Liver (tissue), 3 donors: Measurements from ENCODE around the gene RTP1.

Source experiments
- EGR1 ChIP-seq, 2 donors: IDR thresholded peaks; 2 replicates each; pipeline ENCODE4 v1.6.1; 2016 to 2018; ENCODE audit warnings: antibody characterized with exemption in 2 of 2, low read depth in 2 of 2
- TF ChIP-seq, protein P1 (sequence below): fragments of 150-350 bp; IDR thresholded peaks from 2 replicates; pipeline ENCODE4 v1.5.1; 2017; ENCODE audit warnings: improper control_type of control experiment, low read depth, low read length; ENCODE audit not compliant: missing input control
- donor health status: healthy.
- donor health status: healthy.

DNA sequence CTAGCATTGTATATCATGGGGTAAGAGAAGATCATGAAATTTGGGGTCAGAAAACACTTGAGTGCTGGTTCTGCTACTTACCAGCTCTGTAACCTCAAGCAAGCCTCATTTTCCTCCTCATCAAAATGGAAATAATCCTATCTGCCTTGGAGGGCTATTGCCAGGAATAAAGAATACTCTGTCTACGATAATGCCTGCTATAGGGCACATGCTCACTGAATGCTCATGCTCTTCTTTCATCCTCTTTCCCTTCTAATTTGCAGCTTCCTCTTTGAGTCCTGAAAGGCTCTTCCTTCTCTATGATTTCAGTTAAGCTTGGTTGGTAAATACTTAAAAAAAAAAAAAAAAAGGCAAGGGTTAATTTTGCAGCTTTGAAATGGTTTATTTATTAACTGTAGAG is 12.8 kb downstream of the RTP1 start:
- TF ChIP-seq, protein P1, sequence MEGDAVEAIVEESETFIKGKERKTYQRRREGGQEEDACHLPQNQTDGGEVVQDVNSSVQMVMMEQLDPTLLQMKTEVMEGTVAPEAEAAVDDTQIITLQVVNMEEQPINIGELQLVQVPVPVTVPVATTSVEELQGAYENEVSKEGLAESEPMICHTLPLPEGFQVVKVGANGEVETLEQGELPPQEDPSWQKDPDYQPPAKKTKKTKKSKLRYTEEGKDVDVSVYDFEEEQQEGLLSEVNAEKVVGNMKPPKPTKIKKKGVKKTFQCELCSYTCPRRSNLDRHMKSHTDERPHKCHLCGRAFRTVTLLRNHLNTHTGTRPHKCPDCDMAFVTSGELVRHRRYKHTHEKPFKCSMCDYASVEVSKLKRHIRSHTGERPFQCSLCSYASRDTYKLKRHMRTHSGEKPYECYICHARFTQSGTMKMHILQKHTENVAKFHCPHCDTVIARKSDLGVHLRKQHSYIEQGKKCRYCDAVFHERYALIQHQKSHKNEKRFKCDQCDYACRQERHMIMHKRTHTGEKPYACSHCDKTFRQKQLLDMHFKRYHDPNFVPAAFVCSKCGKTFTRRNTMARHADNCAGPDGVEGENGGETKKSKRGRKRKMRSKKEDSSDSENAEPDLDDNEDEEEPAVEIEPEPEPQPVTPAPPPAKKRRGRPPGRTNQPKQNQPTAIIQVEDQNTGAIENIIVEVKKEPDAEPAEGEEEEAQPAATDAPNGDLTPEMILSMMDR = no peak
- no peak for TF ChIP-seq EGR1 (IDR thresholded peaks at IDR 0.05; ENCODE audit: low read depth in 2 of 2)
